ENCODE results near the gene CXCL10.
"Not testable (repeated sequence)": the region's sequence is repeated elsewhere in the genome, so short reads cannot be mapped to it uniquely, and the experiment has no call there.

Gene CXCL10

DNA sequence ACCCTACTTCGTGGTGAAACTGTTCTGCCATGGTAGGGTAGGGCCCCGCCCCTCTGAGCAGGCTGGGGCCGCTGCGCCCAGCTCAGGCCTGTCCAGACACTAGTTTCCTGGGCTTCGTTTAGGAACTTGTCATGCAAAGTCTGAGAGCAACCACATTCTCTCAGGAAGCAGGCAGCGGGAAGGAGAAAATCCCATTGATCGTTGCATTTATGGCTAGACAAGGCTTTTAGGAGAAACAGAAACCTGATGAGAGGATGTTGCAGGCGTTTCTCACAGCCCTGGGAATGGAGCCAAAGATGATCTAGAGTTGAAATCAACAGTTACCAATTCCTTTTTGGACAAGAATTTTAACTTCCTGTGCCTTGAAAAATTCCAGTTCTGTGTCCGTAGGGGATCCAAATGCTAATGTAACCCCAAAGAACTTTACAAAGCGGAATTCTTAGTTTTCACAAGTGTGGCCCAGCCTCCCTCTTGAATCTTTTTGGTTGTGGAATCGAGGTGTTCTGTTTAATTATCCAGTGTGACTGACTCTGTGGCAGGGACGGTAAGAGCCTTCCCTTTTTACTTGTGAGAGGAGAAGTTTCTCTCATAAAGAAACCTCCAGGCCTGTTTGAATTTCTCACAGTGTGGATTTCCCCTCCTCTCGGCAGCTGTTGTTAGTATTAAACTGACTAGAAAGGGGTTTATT is 11.5 kb downstream of the CXCL10 start:
- H3K4me1 Mint-ChIP-seq (ENCODE audit: low read depth), result peaks cover 16% of the 10 kb centered on the region
- H3K9me3 Mint-ChIP-seq, result no peaks in the 10 kb centered on the region
- H3K27ac Mint-ChIP-seq, result peak overlapping the region; percentile 41
- H3K27me3 Mint-ChIP-seq (ENCODE audit: low read depth), result no peaks in the 10 kb centered on the region
- H3K36me3 Mint-ChIP-seq (ENCODE audit: low read depth), result no peaks in the 10 kb centered on the region
- H3K4me3 Mint-ChIP-seq, result no peak overlapping the region

DNA sequence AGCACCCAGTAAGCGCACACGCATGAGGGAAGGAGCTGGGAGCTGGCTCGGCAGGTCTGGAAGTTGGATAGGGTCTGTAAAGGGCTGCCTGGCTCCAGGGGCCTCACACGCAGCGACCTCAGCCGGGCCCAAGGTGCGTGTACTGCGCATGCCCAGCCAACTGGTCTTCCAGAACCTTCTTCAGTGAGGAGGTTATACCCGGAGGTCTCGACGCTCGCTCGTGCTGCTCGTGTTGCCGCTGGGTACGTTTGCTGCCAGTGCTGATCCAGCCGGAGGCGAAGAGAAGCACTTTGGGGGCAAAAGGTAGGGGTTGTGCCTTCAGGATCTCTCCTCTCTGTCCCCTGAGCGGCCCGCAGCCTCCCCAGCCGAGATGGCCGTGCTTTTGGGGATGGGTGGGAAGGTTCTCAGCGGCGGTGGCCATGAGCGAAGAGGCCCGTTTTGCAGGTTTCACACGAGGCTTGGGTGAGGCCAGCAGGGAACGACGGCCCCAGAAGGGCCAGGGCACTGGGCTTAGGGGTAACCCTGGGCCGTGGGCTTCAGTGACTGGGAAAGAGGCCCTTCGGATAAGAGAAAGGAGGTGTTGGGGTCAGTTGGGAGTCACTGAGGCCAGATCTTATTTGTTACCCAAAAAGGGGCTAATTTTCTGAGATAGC is 12.2 kb downstream of the CXCL10 start:
- Mint-ChIP-seq H3K36me3 (ENCODE audit: low read depth) (no peaks in the 10 kb centered on the region), H3K4me1 (ENCODE audit: low read depth) (peaks cover 10% of the 10 kb centered on the region), H3K27me3 (ENCODE audit: low read depth) (no peaks in the 10 kb centered on the region), H3K27ac (no peak overlapping the region), H3K9me3 (no peaks in the 10 kb centered on the region), H3K4me3 (no peak overlapping the region)

DNA sequence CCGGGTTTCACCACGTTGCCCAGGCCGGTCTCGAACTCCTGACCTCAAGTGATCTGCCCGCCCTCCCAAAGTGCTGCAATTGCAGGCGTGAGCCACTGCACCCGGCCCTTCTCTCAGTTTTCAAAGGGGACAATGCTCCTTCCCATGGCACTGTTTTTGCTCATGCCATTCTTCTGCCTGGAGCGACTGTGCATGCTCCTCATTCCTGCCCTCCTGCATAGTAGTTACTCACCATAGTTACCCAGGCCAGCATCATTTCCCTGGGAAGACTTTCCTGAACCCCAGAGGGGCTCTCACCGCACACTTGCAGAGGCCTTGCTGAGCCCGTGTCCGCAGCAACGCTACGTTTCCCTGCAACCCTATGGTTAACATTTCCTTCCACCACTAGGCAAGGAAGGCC is 12.7 kb downstream of the CXCL10 start:
- H3K36me3 Mint-ChIP-seq (ENCODE audit: low read depth), result no peaks in the 10 kb centered on the region
- H3K27me3 Mint-ChIP-seq (ENCODE audit: low read depth), result no peaks in the 10 kb centered on the region
- H3K4me3 Mint-ChIP-seq, result no peak overlapping the region
- no peaks in the 10 kb centered on the region for H3K9me3 Mint-ChIP-seq
- H3K4me1 Mint-ChIP-seq (ENCODE audit: low read depth), result peaks cover 10% of the 10 kb centered on the region
- H3K27ac Mint-ChIP-seq, result no peak overlapping the region

DNA sequence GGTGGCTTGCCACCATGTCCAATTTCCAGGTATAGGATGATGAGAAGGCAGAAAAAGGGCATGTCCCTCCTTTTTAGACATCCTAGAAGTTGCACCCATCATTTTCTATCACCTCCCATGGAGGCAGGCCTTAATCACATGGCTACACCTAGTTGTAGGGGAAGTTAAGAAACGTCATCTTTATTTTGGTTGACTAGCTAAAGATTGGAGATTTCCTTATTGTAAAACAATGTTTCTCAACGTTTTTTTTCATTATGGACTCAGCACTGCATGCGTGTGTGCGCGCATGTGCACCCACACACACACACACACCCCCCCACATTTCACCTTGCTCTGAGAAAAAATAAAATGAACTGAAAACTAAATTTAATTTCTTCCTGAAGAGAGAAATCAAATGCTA is 14.0 kb downstream of the CXCL10 start:
- Mint-ChIP-seq H3K27me3 (ENCODE audit: low read depth) (no peaks in the 10 kb centered on the region), H3K9me3 (no peaks in the 10 kb centered on the region), H3K4me3 (no peak overlapping the region), H3K27ac (no peak overlapping the region), H3K4me1 (ENCODE audit: low read depth) (peaks cover 10% of the 10 kb centered on the region), H3K36me3 (ENCODE audit: low read depth) (no peaks in the 10 kb centered on the region)

DNA sequence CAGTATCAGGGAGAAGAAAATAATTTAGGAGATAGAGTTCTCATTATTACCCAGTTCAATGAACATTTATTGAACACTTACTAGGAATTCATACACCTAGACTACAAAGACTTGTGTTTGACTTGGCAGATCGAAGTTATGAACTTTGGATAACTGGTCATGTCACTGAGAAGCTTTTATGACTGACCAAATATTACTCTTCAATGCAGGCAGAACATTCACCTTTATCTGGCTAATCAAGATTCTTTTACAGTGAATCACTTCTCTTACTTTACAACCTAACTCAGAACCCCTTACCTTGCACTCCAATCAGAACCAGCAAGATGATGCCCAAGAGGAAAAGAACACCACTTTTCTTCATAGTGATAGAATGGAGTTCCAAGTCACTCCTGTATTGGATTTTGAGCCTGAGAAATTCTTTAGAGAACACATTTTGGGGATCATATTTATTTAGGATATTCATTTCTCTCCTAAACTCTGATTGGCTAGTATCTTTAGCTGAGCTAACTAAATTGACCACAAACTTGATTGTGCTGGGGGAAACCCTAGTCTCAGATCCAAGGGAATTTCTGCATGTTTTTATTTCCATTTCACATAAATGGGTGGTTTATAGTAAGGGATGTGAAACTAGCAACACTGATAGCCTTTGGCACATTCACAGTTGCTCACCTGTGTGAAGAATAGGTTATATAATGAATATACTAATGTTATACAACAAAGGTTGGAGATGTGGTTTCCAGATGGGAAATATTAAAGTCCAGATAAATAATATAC is 16.0 kb downstream of the CXCL10 start, which contains the start of gene CXCL9:
Gene CXCL9, minus strand, starts transcription at position 421 of the 774 bp plus-strand sequence. Its CDS starts 60 bp downstream, at position 361.
- peaks cover 15% of the 10 kb centered on the region for H3K4me1 Mint-ChIP-seq (ENCODE audit: low read depth)
- no peaks in the 10 kb centered on the region for H3K36me3 Mint-ChIP-seq (ENCODE audit: low read depth)
- H3K27ac Mint-ChIP-seq, result no peak within 1 kb of the TSS
- H3K9me3 Mint-ChIP-seq, result no peaks in the 10 kb centered on the region
- no peaks in the 10 kb centered on the region for H3K27me3 Mint-ChIP-seq (ENCODE audit: low read depth)
- no peak within 1 kb of the TSS for H3K4me3 Mint-ChIP-seq

DNA sequence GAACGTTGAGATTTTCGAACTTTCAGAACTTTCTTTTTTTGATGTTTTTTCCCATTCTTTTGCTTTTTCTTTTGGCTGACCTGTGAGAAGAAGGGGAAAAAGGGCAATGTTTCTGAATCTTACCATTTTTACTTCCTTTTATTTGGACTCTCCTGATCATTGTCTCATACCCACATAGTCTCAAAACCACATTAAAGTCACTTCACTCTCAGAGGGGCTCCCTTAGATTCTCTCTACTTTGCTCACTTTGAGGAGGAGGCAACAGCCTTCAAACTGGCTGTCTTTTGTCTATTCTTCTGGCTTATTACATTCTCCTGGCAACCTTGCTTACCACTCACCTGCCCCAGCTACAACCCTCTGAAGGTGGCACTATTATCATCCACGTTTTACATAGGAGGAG is 19.7 kb downstream of the CXCL10 start:
- peaks cover 13% of the 10 kb centered on the region for H3K4me1 Mint-ChIP-seq (ENCODE audit: low read depth)
- H3K36me3 Mint-ChIP-seq (ENCODE audit: low read depth), result no peaks in the 10 kb centered on the region
- no peaks in the 10 kb centered on the region for H3K27me3 Mint-ChIP-seq (ENCODE audit: low read depth)
- H3K27ac Mint-ChIP-seq, result no peak overlapping the region
- no peak overlapping the region for H3K4me3 Mint-ChIP-seq
- no peaks in the 10 kb centered on the region for H3K9me3 Mint-ChIP-seq

DNA sequence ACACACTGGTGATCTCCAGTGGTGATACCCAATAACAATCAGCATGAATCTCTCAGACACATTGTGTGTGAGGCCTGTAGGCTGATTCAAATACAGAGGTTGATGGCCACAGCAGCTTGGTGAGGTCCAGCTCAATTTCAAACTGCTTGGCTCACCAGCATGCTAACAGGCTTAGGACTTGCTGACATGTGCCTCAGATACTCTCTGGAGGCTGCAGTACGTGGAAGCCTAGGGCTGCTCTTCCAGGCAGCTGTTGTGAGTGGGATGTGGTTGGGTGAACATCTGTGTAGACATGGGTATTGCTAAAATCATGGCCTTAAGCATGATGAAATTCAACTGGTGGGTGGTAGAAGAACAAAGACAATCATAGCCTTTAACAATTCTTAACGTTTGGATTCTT is 20.3 kb downstream of the CXCL10 start:
- Mint-ChIP-seq H3K9me3 (no peaks in the 10 kb centered on the region), H3K27ac (no peak overlapping the region), H3K27me3 (ENCODE audit: low read depth) (no peaks in the 10 kb centered on the region), H3K4me3 (no peak overlapping the region), H3K36me3 (ENCODE audit: low read depth) (no peaks in the 10 kb centered on the region), H3K4me1 (ENCODE audit: low read depth) (peaks cover 13% of the 10 kb centered on the region)

DNA sequence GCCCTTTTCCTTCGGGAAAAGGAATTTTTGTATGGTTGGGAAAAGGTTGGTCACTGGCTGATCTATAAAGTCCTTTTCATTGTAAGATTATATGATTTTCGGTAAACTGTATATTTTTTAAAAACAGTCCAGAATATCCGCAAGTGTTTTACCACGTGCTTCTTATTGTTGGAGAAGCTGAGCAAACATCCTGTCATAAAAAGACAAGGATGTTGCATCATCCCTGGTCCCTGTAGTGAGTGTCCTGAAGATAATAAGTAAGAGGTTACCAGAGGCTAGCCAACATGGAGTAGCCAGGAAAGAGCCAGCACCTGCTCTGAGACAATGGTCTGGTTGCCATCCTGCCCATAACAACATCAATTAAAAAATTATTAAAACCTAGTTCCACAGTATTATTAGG is 21.1 kb downstream of the CXCL10 start:
- Mint-ChIP-seq H3K27ac (no peak overlapping the region), H3K36me3 (ENCODE audit: low read depth) (no peaks in the 10 kb centered on the region), H3K4me1 (ENCODE audit: low read depth) (peaks cover 13% of the 10 kb centered on the region)

DNA sequence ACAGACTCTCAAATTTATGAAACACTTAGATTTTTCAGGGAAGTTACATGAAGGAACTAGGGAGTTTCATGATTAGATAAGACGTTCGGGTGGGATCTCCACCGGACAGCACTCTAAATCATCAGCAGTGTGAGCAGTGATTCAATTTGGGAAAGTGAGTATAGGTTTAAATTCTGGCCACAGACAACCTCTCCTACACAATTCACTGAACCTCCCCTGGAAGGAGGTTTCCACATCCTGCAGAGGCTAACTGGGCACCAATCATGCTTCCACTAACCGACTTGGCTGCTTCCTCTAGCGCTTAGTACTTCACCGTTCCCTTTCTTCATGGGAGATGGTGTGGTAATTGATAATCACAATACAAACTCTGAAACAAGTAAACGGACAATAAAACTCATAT is 21.6 kb downstream of the CXCL10 start:
- Mint-ChIP-seq H3K27me3 (ENCODE audit: low read depth) (no peaks in the 10 kb centered on the region), H3K36me3 (ENCODE audit: low read depth) (no peaks in the 10 kb centered on the region), H3K27ac (no peak overlapping the region), H3K4me3 (no peak overlapping the region), H3K9me3 (no peaks in the 10 kb centered on the region), H3K4me1 (ENCODE audit: low read depth) (peaks cover 13% of the 10 kb centered on the region)

More for the DNA sequence above, 21.1 kb downstream of the CXCL10 start:
- Mint-ChIP-seq H3K27me3 (ENCODE audit: low read depth) (no peaks in the 10 kb centered on the region), H3K9me3 (no peaks in the 10 kb centered on the region), H3K4me3 (no peak overlapping the region)

DNA sequence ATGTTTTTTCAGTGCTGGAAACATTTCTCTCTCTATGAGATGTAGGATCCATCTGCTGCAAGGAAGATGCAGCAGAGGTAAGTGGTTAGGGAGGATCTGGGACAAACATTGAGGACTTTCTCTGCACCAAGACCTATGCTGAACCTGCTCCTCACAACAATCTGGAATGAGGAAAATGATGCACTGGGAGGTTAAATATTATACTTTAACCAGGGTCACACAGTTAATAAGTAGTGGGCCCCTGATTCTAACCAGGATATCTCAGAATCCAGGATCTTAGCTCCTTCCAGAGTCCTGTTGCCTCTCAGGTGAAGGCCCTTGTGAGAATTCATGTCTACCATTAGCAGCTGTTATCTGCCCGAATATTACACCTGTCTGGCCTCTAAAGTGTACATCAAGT is 23.0 kb downstream of the CXCL10 start:
- H3K4me1 Mint-ChIP-seq (ENCODE audit: low read depth), result peaks cover 16% of the 10 kb centered on the region
- H3K27ac Mint-ChIP-seq, result no peak overlapping the region
- H3K4me3 Mint-ChIP-seq, result no peak overlapping the region
- H3K27me3 Mint-ChIP-seq (ENCODE audit: low read depth), result no peaks in the 10 kb centered on the region
- H3K36me3 Mint-ChIP-seq (ENCODE audit: low read depth), result no peaks in the 10 kb centered on the region
- no peaks in the 10 kb centered on the region for H3K9me3 Mint-ChIP-seq

DNA sequence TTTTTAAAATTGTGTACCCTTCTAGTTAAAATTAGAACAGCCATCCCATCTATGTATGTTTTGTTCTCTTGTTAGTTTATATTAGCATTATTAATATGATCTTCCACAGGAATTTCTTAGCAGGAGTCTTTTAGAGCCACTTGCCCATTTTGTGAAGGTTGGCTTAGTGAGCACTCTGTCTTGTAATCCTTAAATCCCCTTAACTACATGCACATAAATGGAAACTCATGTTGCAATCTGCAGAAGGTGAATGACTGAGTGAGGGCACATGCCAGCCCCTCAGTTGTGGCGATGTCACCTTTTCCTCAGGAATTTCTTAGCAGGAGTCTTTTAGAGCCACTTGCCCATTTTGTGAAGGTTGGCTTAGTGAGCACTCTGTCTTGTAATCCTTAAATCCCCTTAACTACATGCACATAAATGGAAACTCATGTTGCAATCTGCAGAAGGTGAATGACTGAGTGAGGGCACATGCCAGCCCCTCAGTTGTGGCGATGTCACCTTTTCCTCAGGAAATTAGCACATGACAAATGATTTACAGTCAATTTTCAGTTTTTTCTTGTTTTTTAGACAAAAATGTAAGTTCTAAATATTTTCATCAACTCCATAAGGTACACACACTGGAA is 24.7 kb downstream of the CXCL10 start:
- not testable (repeated sequence) for H3K9me3 Mint-ChIP-seq; H3K36me3 Mint-ChIP-seq (ENCODE audit: low read depth); H3K4me3 Mint-ChIP-seq; H3K27me3 Mint-ChIP-seq (ENCODE audit: low read depth); H3K27ac Mint-ChIP-seq
- peaks cover 12% of the 10 kb centered on the region for H3K4me1 Mint-ChIP-seq (ENCODE audit: low read depth)

DNA sequence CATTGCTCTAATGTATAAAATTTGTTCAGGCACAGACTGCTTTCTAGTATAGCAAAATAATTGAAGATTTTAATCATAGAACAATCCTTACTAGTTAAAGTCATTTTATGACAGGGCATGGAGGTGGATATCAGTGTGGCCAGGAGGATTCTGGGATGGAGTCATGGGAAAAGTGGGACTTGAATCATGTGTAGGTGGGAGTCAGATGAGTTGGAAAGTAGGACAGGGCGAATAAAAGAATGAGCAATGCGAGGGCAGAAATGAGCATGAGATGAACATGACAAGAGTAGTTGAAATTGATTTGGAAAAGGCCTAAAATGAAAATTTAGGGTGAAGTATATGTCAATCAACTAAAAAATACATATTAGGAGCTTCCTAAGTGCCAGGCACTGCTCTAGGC is 25.4 kb downstream of the CXCL10 start:
- Mint-ChIP-seq H3K36me3 (ENCODE audit: low read depth) (no peaks in the 10 kb centered on the region), H3K9me3 (no peaks in the 10 kb centered on the region), H3K4me3 (no peak overlapping the region), H3K4me1 (ENCODE audit: low read depth) (peaks cover 9% of the 10 kb centered on the region), H3K27me3 (ENCODE audit: low read depth) (peaks cover 3% of the 10 kb centered on the region), H3K27ac (no peak overlapping the region)

DNA sequence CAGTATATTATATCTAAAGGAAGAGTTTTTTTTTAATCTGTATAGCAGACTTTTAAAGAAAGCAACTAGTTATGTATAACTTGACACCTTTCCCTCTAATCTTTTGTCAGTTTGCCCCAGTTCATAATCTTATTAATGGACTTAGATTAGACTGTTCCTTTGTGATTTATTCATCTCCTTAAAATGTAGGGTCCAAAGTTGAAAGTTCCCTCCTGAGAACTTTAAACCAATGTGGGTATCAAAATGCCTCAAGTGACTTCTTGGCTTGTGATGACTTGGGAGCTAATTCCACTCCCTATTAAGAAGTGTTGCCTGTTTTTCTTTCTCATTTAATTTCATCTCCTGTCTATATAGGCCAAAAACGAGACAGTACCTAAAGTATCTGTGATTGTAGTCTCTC is 26.2 kb downstream of the CXCL10 start:
- H3K27ac Mint-ChIP-seq, result no peak overlapping the region
- no peaks in the 10 kb centered on the region for H3K9me3 Mint-ChIP-seq
- no peaks in the 10 kb centered on the region for H3K36me3 Mint-ChIP-seq (ENCODE audit: low read depth)

DNA sequence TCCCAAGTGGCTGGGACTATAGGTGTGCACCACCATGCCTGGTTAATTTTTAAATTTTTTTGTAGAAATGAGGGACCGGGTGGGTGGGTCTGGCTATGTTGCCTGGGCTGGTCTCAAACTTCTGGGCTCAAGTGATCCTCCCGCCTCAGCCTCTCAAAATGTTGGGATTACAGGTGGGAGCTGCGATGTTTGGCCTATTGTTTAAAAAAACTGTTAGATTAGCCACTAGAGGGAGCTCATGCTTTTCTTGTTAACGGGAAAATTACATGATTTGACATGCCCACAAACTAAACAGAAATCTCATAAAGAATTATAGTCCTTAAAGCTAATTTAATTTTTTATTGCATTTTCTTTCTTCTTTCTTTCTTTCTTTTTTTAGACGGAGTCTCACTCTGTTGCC is 27.6 kb downstream of the CXCL10 start:
- no peak overlapping the region for H3K27ac Mint-ChIP-seq
- H3K36me3 Mint-ChIP-seq (ENCODE audit: low read depth), result no peaks in the 10 kb centered on the region

More for the DNA sequence above, 26.2 kb downstream of the CXCL10 start:
- Mint-ChIP-seq H3K27me3 (ENCODE audit: low read depth) (peaks cover 3% of the 10 kb centered on the region), H3K4me1 (ENCODE audit: low read depth) (peaks cover 4% of the 10 kb centered on the region), H3K4me3 (no peak overlapping the region)

More for the DNA sequence above, 27.6 kb downstream of the CXCL10 start:
- H3K4me1 Mint-ChIP-seq (ENCODE audit: low read depth), result peaks cover 6% of the 10 kb centered on the region
- peaks cover 3% of the 10 kb centered on the region for H3K27me3 Mint-ChIP-seq (ENCODE audit: low read depth)
- no peak overlapping the region for H3K4me3 Mint-ChIP-seq
- H3K9me3 Mint-ChIP-seq, result no peaks in the 10 kb centered on the region
